RWPE2 (cell line): ENCODE measurements around the gene STX7.

Source experiments
- ATAC-seq: fragments of 200-7000 bp; cut with Tn5 transposase; 3 replicates; pipeline ENCODE4 v1.9.1; 2021; ENCODE audit warnings: low read depth
- DNase-seq: peaks from one replicate; pipeline ENCODE4 v3.0.0-alpha.2; 2020; ENCODE audit warnings: low spot score
- H3K27ac ChIP-seq: fragments of 450-650 bp; 2 replicates; pipeline ENCODE4 v1.5.1; 2017; ENCODE audit warnings: mild to moderate bottlenecking; ENCODE audit not compliant: poor library complexity, severe bottlenecking
- H3K27me3 ChIP-seq: fragments of 250-450 bp; sonication (Bioruptor Pico); 2 replicates; pipeline ENCODE4 v1.5.1; 2021; ENCODE audit warnings: mild to moderate bottlenecking, moderate library complexity; ENCODE audit not compliant: insufficient read depth, poor library complexity, severe bottlenecking
- H3K36me3 ChIP-seq: fragments of 250-450 bp; sonication (Bioruptor Pico); 2 replicates; pipeline ENCODE4 v1.5.1; 2020; ENCODE audit warnings: low read depth, mild to moderate bottlenecking, moderate library complexity
- H3K4me1 ChIP-seq: fragments of 250-450 bp; sonication (Bioruptor Pico); 2 replicates; pipeline ENCODE4 v1.5.1; 2021; ENCODE audit warnings: mild to moderate bottlenecking, moderate library complexity; ENCODE audit not compliant: insufficient read depth, poor library complexity, severe bottlenecking
- H3K4me3 ChIP-seq: fragments of 250-450 bp; sonication (Bioruptor Pico); 2 replicates; pipeline ENCODE4 v1.5.1; 2021; ENCODE audit warnings: mild to moderate bottlenecking, moderate library complexity; ENCODE audit not compliant: severe bottlenecking
- H3K9me3 ChIP-seq: fragments of 250-450 bp; sonication (Bioruptor Pico); 2 replicates; pipeline ENCODE4 v1.5.1; 2021; ENCODE audit warnings: mild to moderate bottlenecking, moderate library complexity; ENCODE audit not compliant: severe bottlenecking
- TF ChIP-seq, protein P1 (sequence below): fragments of 450-650 bp; IDR thresholded peaks from one replicate; pipeline ENCODE4 v1.5.1; 2017; ENCODE audit warnings: mild to moderate bottlenecking, moderate library complexity; ENCODE audit not compliant: poor library complexity, severe bottlenecking

The STX7 gene

DNA sequence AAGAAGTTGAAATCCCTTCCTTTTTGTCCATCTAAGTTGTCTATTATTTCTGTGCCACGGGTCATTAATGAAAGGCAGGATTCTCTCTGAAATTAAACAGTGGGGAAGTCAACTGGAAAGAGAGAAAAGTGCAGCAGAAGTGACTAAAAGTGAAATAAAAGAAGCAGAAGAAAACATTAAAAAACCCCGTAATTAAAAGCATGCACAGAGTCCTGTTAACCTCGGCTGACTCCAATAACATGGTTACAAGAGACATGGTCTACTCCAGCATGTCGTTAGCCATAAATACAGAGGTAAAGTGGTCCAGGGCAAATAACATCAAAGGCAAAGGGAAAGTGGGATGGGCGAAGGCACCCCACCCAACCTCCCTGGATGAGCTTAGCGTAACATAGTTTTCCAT lies 98.6 kb downstream of the STX7 start:
- Histone ChIP-seq H3K4me3 (no peak overlapping the region), H3K36me3 (no peaks in the 10 kb centered on the region), H3K27ac (no peak overlapping the region), H3K4me1 (no peaks in the 10 kb centered on the region), H3K9me3 (no peaks in the 10 kb centered on the region), H3K27me3 (no peaks in the 10 kb centered on the region)
- ATAC-seq (no peak), DNase-seq (no peak)
- TF ChIP-seq, protein P1, sequence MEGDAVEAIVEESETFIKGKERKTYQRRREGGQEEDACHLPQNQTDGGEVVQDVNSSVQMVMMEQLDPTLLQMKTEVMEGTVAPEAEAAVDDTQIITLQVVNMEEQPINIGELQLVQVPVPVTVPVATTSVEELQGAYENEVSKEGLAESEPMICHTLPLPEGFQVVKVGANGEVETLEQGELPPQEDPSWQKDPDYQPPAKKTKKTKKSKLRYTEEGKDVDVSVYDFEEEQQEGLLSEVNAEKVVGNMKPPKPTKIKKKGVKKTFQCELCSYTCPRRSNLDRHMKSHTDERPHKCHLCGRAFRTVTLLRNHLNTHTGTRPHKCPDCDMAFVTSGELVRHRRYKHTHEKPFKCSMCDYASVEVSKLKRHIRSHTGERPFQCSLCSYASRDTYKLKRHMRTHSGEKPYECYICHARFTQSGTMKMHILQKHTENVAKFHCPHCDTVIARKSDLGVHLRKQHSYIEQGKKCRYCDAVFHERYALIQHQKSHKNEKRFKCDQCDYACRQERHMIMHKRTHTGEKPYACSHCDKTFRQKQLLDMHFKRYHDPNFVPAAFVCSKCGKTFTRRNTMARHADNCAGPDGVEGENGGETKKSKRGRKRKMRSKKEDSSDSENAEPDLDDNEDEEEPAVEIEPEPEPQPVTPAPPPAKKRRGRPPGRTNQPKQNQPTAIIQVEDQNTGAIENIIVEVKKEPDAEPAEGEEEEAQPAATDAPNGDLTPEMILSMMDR = no peak

GRCh38 chr6:132413499-132413802 lies 99.5 kb downstream of the STX7 start:
- Histone ChIP-seq H3K27me3 (no peaks in the 10 kb centered on the region), H3K4me1 (no peaks in the 10 kb centered on the region), H3K27ac (no peak overlapping the region), H3K4me3 (no peak overlapping the region), H3K36me3 (no peaks in the 10 kb centered on the region), H3K9me3 (no peaks in the 10 kb centered on the region)
- TF ChIP-seq, protein P1 = no peak
- no peak for DNase-seq
- ATAC-seq = no peak

- H3K27ac ChIP-seq = no peak overlapping the region
- TF ChIP-seq, protein P1 = no peak
- H3K9me3 ChIP-seq = no peaks in the 10 kb centered on the region
- no peak for DNase-seq
- no peaks in the 10 kb centered on the region for H3K36me3 ChIP-seq
- H3K4me1 ChIP-seq = no peaks in the 10 kb centered on the region
- H3K27me3 ChIP-seq = no peaks in the 10 kb centered on the region
- no peak for ATAC-seq
- H3K4me3 ChIP-seq = no peak overlapping the region
These were observed 100.0 kb downstream of the STX7 start for GRCh38 chr6:132412656-132413498.

GRCh38 chr6:132411296-132411695 lies 101.6 kb downstream of the STX7 start:
- Histone ChIP-seq H3K9me3 (no peaks in the 10 kb centered on the region), H3K4me1 (no peaks in the 10 kb centered on the region), H3K4me3 (no peak overlapping the region), H3K36me3 (no peaks in the 10 kb centered on the region), H3K27me3 (no peaks in the 10 kb centered on the region), H3K27ac (no peak overlapping the region)
- no peak for DNase-seq
- TF ChIP-seq, protein P1 = no peak
- no peak for ATAC-seq

GRCh38 chr6:132410830-132411229 lies 102.1 kb downstream of the STX7 start:
- Histone ChIP-seq H3K27ac (no peak overlapping the region), H3K4me3 (no peak overlapping the region), H3K4me1 (no peaks in the 10 kb centered on the region), H3K27me3 (no peaks in the 10 kb centered on the region), H3K36me3 (no peaks in the 10 kb centered on the region), H3K9me3 (no peaks in the 10 kb centered on the region)
- TF ChIP-seq, protein P1 = no peak
- DNase-seq (no peak), ATAC-seq (no peak)
